HepG2 (cell line): ENCODE measurements around the gene PPP2R5B. TPM values are rescaled to one million over a fixed set of nuclear protein-coding genes. Genes with fewer than 3 reads are reported as not detected.

Source experiments
- ARHGAP35 ChIP-seq: sonication (generic); formaldehyde crosslinking; IDR thresholded peaks from 2 replicates; pipeline ENCODE4 v1.9.0; 2022; ENCODE audit warnings: mild to moderate bottlenecking, inconsistent platforms, moderate library complexity, missing genetic modification reagents, borderline replicate concordance
- FOXJ3 ChIP-seq: sonication (generic); formaldehyde crosslinking; IDR thresholded peaks from 2 replicates; pipeline ENCODE4 v1.4.0; 2020; ENCODE audit warnings: missing genetic modification reagents, mild to moderate bottlenecking, borderline replicate concordance
- HES4 ChIP-seq: sonication (generic); formaldehyde crosslinking; IDR thresholded peaks from 2 replicates; pipeline ENCODE4 v1.9.0; 2021; ENCODE audit warnings: mild to moderate bottlenecking, missing genetic modification reagents, borderline replicate concordance
- KAT7 ChIP-seq: IDR thresholded peaks from 2 replicates; pipeline ENCODE4 v1.6.1; 2018; ENCODE audit warnings: borderline replicate concordance, missing compliant biosample characterization
- SMAD3 ChIP-seq: sonication (generic); formaldehyde crosslinking; IDR thresholded peaks from 2 replicates; pipeline ENCODE4 v1.4.0; 2020; ENCODE audit warnings: missing genetic modification reagents
- TGIF2 ChIP-seq: IDR thresholded peaks from 2 replicates; pipeline ENCODE4 v1.6.1; 2016; ENCODE audit warnings: control low read depth, missing compliant biosample characterization
- ZNF816 ChIP-seq: sonication (generic); formaldehyde crosslinking; IDR thresholded peaks from 2 replicates; pipeline ENCODE4 v1.8.0; 2022; ENCODE audit warnings: missing genetic modification reagents, mild to moderate bottlenecking, borderline replicate concordance
- polyA plus RNA-seq, 8 experiments: library from polyadenylated mRNA; depleted of rRNA in 3 of 8; stranded (reverse) in 7 of 8; unstranded in 1 of 8; fragments of >200 nt; fragmentation: Illumina TruSeq in 4 of 8; extraction: Trizol in 4 of 8; gene quantifications; 2 replicates each; pipeline versions ENCODE4 v1.2.1 to v1.2.3, GENCODE V29; 2011 to 2016; ENCODE audit warnings: low read depth in 4 of 8, missing spikeins in 1 of 8, mixed read lengths in 1 of 8; ENCODE audit not compliant: insufficient read depth in 1 of 8
- total RNA-seq, 5 experiments: library from RNA; depleted of rRNA; stranded (reverse); fragments of >200 nt; fragmentation: Illumina TruSeq; extraction: Trizol; gene quantifications; 2 replicates each; pipeline ENCODE4 v1.2.3, GENCODE V29; 2016; ENCODE audit warnings: low read depth in 1 of 5
- TF ChIP-seq, protein P1 (sequence below): sonication (generic); formaldehyde crosslinking; IDR thresholded peaks from 2 replicates; pipeline ENCODE4 v1.4.0; 2020; ENCODE audit warnings: missing genetic modification reagents, mild to moderate bottlenecking, borderline replicate concordance
- TF ChIP-seq, protein P2 (sequence below): sonication (generic); formaldehyde crosslinking; IDR thresholded peaks from 2 replicates; pipeline ENCODE4 v1.8.0; 2022; ENCODE audit warnings: missing genetic modification reagents, mild to moderate bottlenecking, borderline replicate concordance
- TF ChIP-seq, protein P3 (sequence below): sonication (generic); formaldehyde crosslinking; IDR thresholded peaks from 2 replicates; pipeline ENCODE4 v1.5.1; 2020; ENCODE audit warnings: mild to moderate bottlenecking, missing genetic modification reagents, moderate library complexity
- TF ChIP-seq, protein P4 (sequence below): sonication (generic); formaldehyde crosslinking; IDR thresholded peaks from 2 replicates; pipeline ENCODE4 v1.5.0; 2020; ENCODE audit warnings: mild to moderate bottlenecking, missing genetic modification reagents
- TF ChIP-seq, protein P5 (sequence below): IDR thresholded peaks from 2 replicates; pipeline ENCODE4 v1.6.1; 2016; ENCODE audit warnings: mild to moderate bottlenecking

PPP2R5B gene
- total and polyA plus RNA-seq, 2 of the 13 experiments (the other 11 are each of a cell fraction or from before 2014, with no cell fraction given) = 2.3 to 8.3 TPM

DNA sequence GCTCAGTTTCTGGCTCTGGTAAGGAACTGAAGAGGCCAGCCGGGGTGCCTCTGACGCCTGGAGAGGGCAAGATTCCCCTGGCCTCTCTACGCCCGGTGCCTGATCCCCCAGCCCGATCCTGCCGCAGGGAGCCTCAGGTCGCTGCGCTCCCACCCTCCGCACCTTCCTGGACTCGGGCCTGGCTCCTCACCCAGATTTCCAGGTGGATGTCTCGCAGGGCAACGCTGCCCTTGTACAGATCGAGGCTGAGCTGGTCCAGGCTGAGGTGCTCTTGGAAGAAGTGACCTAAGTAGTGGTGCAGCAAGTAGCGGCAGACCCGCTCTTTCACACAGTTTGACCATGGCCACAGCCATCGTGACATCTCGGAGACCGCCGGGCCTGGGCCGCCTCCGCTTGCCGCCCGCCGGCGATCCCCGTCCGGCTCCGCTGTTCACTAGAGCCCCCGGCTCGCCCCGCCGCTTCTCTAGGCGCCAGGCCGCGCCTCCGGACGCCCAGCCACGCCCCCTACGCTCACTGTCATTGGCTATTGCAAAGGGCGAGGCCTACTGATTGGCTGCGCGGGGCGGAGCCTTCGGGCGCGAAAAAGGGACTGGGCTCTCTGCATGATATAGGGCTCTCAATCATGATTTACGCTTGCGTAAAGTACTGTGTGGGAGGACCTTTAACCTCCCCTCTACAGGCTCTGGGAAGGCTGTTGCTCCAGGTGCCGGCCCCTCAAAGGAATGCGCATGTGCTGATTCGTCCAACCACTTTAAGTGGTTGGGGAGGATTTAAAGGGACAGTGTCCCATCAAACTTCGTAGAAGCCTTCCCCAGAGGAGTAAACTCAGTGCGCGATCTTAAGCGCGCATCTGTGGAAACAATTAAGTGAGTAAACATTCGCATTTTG, 7.5 kb upstream of the PPP2R5B start, which contains the start of gene ATG2A (continued):
- TF ChIP-seq, protein P1, sequence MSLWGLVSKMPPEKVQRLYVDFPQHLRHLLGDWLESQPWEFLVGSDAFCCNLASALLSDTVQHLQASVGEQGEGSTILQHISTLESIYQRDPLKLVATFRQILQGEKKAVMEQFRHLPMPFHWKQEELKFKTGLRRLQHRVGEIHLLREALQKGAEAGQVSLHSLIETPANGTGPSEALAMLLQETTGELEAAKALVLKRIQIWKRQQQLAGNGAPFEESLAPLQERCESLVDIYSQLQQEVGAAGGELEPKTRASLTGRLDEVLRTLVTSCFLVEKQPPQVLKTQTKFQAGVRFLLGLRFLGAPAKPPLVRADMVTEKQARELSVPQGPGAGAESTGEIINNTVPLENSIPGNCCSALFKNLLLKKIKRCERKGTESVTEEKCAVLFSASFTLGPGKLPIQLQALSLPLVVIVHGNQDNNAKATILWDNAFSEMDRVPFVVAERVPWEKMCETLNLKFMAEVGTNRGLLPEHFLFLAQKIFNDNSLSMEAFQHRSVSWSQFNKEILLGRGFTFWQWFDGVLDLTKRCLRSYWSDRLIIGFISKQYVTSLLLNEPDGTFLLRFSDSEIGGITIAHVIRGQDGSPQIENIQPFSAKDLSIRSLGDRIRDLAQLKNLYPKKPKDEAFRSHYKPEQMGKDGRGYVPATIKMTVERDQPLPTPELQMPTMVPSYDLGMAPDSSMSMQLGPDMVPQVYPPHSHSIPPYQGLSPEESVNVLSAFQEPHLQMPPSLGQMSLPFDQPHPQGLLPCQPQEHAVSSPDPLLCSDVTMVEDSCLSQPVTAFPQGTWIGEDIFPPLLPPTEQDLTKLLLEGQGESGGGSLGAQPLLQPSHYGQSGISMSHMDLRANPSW (CRISPR knock-in tag) = no peak
- TF ChIP-seq, protein P2, sequence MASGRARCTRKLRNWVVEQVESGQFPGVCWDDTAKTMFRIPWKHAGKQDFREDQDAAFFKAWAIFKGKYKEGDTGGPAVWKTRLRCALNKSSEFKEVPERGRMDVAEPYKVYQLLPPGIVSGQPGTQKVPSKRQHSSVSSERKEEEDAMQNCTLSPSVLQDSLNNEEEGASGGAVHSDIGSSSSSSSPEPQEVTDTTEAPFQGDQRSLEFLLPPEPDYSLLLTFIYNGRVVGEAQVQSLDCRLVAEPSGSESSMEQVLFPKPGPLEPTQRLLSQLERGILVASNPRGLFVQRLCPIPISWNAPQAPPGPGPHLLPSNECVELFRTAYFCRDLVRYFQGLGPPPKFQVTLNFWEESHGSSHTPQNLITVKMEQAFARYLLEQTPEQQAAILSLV (CRISPR knock-in tag) = 0 out of 2 replicates have a peak, but pooled peaks have one; percentile 48
- 0 out of 2 replicates have a peak, but pooled peaks have one; percentile 67 for TF ChIP-seq TGIF2
- TF ChIP-seq HES4 (CRISPR knock-in tag) = peak; percentile 62; the same call in 1 of the 2 replicates
- peak; percentile 46; the same call in 1 of the 2 replicates for TF ChIP-seq KAT7
- 0 out of 2 replicates have a peak, but pooled peaks have one; percentile 24 for TF ChIP-seq SMAD3 (CRISPR knock-in tag)
- TF ChIP-seq, protein P3, sequence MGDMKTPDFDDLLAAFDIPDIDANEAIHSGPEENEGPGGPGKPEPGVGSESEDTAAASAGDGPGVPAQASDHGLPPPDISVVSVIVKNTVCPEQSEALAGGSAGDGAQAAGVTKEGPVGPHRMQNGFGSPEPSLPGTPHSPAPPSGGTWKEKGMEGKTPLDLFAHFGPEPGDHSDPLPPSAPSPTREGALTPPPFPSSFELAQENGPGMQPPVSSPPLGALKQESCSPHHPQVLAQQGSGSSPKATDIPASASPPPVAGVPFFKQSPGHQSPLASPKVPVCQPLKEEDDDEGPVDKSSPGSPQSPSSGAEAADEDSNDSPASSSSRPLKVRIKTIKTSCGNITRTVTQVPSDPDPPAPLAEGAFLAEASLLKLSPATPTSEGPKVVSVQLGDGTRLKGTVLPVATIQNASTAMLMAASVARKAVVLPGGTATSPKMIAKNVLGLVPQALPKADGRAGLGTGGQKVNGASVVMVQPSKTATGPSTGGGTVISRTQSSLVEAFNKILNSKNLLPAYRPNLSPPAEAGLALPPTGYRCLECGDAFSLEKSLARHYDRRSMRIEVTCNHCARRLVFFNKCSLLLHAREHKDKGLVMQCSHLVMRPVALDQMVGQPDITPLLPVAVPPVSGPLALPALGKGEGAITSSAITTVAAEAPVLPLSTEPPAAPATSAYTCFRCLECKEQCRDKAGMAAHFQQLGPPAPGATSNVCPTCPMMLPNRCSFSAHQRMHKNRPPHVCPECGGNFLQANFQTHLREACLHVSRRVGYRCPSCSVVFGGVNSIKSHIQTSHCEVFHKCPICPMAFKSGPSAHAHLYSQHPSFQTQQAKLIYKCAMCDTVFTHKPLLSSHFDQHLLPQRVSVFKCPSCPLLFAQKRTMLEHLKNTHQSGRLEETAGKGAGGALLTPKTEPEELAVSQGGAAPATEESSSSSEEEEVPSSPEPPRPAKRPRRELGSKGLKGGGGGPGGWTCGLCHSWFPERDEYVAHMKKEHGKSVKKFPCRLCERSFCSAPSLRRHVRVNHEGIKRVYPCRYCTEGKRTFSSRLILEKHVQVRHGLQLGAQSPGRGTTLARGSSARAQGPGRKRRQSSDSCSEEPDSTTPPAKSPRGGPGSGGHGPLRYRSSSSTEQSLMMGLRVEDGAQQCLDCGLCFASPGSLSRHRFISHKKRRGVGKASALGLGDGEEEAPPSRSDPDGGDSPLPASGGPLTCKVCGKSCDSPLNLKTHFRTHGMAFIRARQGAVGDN (CRISPR knock-in tag) = peak; percentile 69
- 0 out of 2 replicates have a peak, but pooled peaks have one; percentile 41 for TF ChIP-seq ARHGAP35
- TF ChIP-seq ZNF816 (CRISPR knock-in tag) = peak; percentile 84; the same call in 1 of the 2 replicates
- no peak for TF ChIP-seq FOXJ3
- TF ChIP-seq, protein P4, sequence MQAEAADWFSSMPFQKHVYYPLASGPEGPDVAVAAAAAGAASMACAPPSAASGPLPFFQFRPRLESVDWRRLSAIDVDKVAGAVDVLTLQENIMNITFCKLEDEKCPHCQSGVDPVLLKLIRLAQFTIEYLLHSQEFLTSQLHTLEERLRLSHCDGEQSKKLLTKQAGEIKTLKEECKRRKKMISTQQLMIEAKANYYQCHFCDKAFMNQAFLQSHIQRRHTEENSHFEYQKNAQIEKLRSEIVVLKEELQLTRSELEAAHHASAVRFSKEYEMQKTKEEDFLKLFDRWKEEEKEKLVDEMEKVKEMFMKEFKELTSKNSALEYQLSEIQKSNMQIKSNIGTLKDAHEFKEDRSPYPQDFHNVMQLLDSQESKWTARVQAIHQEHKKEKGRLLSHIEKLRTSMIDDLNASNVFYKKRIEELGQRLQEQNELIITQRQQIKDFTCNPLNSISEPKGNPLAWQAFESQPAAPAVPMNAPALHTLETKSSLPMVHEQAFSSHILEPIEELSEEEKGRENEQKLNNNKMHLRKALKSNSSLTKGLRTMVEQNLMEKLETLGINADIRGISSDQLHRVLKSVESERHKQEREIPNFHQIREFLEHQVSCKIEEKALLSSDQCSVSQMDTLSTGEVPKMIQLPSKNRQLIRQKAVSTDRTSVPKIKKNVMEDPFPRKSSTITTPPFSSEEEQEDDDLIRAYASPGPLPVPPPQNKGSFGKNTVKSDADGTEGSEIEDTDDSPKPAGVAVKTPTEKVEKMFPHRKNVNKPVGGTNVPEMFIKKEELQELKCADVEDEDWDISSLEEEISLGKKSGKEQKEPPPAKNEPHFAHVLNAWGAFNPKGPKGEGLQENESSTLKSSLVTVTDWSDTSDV (CRISPR knock-in tag) = peak; percentile 50
- TF ChIP-seq, protein P5, sequence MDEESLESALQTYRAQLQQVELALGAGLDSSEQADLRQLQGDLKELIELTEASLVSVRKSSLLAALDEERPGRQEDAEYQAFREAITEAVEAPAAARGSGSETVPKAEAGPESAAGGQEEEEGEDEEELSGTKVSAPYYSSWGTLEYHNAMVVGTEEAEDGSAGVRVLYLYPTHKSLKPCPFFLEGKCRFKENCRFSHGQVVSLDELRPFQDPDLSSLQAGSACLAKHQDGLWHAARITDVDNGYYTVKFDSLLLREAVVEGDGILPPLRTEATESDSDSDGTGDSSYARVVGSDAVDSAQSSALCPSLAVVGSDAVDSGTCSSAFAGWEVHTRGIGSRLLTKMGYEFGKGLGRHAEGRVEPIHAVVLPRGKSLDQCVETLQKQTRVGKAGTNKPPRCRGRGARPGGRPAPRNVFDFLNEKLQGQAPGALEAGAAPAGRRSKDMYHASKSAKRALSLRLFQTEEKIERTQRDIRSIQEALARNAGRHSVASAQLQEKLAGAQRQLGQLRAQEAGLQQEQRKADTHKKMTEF (CRISPR knock-in tag) = peak; percentile 88
